Stimulated activated naive CD4-positive, alpha-beta T cell treated with Interleukin-2 at 50 U/mL for 16 hours (primary cell): Measurements from ENCODE around the gene KIAA1210.
"Not testable (repeated sequence)": the region's sequence is repeated elsewhere in the genome, so short reads cannot be mapped to it uniquely, and the experiment has no call there.

Experiments used
- DNase-seq: peaks from one replicate; lab custom pipeline; 2025; lab: John Stamatoyannopoulos, UW

The KIAA1210 gene

GRCh38 chrX:119036107-119037029 is 91.2 kb downstream of the KIAA1210 start:
- no peak for DNase-seq

- DNase-seq = no peak
Observed at GRCh38 chrX:119030990-119031389, 96.6 kb downstream of the KIAA1210 start.

- DNase-seq = not testable (repeated sequence)
Observed at GRCh38 chrX:119029656-119030055, 98.0 kb downstream of the KIAA1210 start.

- no peak for DNase-seq
Observed at GRCh38 chrX:119028733-119029330, 98.8 kb downstream of the KIAA1210 start.
